ENCODE data around the gene GTF2IRD2. TPM values are rescaled to one million over a fixed set of nuclear protein-coding genes. Genes with fewer than 3 reads are reported as not detected.
"Not testable (repeated sequence)": the region's sequence is repeated elsewhere in the genome, so short reads cannot be mapped to it uniquely, and the experiment has no call there.

Gene GTF2IRD2
- total and polyA plus RNA-seq, 10 of the 15 experiments (the other 5 are each of a cell fraction or from before 2014, with no cell fraction given), result 2.9 to 16.6 (median 5.8) TPM

GRCh38 chr7:74820146-74820805 lies 31.1 kb downstream of the GTF2IRD2 start:
- no CpG with 5 or more reads among the region's 23 CpGs for WGBS (ENCODE audit: insufficient coverage, insufficient replicate concordance, low lambda C conversion rate, missing lambda C conversion rate)
- H3K79me2 ChIP-seq (ENCODE audit: control insufficient read depth, insufficient read depth, low read length); H3K4me3 ChIP-seq; RAD21 ChIA-PET (ENCODE audit: unreplicated experiment); H3K4me1 ChIP-seq (ENCODE audit: control insufficient read depth, insufficient read depth, low read length); H3K27me3 ChIP-seq (replicated peaks in 1 of 2; ENCODE audit: control insufficient read depth in 2 of 2, insufficient read depth in 2 of 2, low read length in 1 of 2); H3K9ac ChIP-seq (ENCODE audit: control insufficient read depth, insufficient read depth, low read length); in situ Hi-C loops (cut with MboI); FAIRE-seq; H3K27ac ChIP-seq (ENCODE audit: control insufficient read depth, insufficient read depth); H2AFZ ChIP-seq (ENCODE audit: control insufficient read depth, low read depth, low read length); H3K4me2 ChIP-seq (ENCODE audit: control insufficient read depth, insufficient read depth); DNase-seq (ENCODE audit: low read depth, low spot score); CTCF ChIA-PET; H4K20me1 ChIP-seq (ENCODE audit: control insufficient read depth, insufficient read depth); SMC1A ChIA-PET (ENCODE audit: uncharacterized antibody, unreplicated experiment); H3K36me3 ChIP-seq (ENCODE audit: control insufficient read depth in 2 of 2, insufficient read depth in 2 of 2, low read length in 1 of 2); intact Hi-C loops (cut with micrococcal nuclease; ENCODE audit: unreplicated experiment); POLR2A ChIA-PET; BruUV-seq (replicated peaks); H3K9me3 ChIP-seq (replicated peaks; ENCODE audit: control insufficient read depth, insufficient read depth, low read length): not testable (repeated sequence)
- ATAC-seq, result peak; percentile 96

- BruUV-seq (replicated peaks); H3K79me2 ChIP-seq (ENCODE audit: control insufficient read depth, insufficient read depth, low read length); H3K4me3 ChIP-seq; H3K9me3 ChIP-seq (replicated peaks; ENCODE audit: control insufficient read depth, insufficient read depth, low read length); intact Hi-C loops (cut with micrococcal nuclease; ENCODE audit: unreplicated experiment); ATAC-seq; FAIRE-seq; H4K20me1 ChIP-seq (ENCODE audit: control insufficient read depth, insufficient read depth); H3K27me3 ChIP-seq (replicated peaks in 1 of 2; ENCODE audit: control insufficient read depth in 2 of 2, insufficient read depth in 2 of 2, low read length in 1 of 2); H3K9ac ChIP-seq (ENCODE audit: control insufficient read depth, insufficient read depth, low read length); H3K4me2 ChIP-seq (ENCODE audit: control insufficient read depth, insufficient read depth); H3K36me3 ChIP-seq (ENCODE audit: control insufficient read depth in 2 of 2, insufficient read depth in 2 of 2, low read length in 1 of 2); in situ Hi-C loops (cut with MboI); H3K27ac ChIP-seq (ENCODE audit: control insufficient read depth, insufficient read depth); H2AFZ ChIP-seq (ENCODE audit: control insufficient read depth, low read depth, low read length); POLR2A ChIA-PET; DNase-seq (ENCODE audit: low read depth, low spot score); CTCF ChIA-PET; SMC1A ChIA-PET (ENCODE audit: uncharacterized antibody, unreplicated experiment); RAD21 ChIA-PET (ENCODE audit: unreplicated experiment); H3K4me1 ChIP-seq (ENCODE audit: control insufficient read depth, insufficient read depth, low read length): not testable (repeated sequence)
- no CpG with 5 or more reads among the region's 3 CpGs for WGBS (ENCODE audit: insufficient coverage, insufficient replicate concordance, low lambda C conversion rate, missing lambda C conversion rate)
These were observed 35.5 kb downstream of the GTF2IRD2 start for GRCh38 chr7:74815882-74816281.

GRCh38 chr7:74798644-74799043 lies 52.8 kb downstream of the GTF2IRD2 start:
- H2AFZ ChIP-seq (ENCODE audit: control insufficient read depth, low read depth, low read length); intact Hi-C loops (cut with micrococcal nuclease; ENCODE audit: unreplicated experiment); H4K20me1 ChIP-seq (ENCODE audit: control insufficient read depth, insufficient read depth); H3K9me3 ChIP-seq (replicated peaks; ENCODE audit: control insufficient read depth, insufficient read depth, low read length); CTCF ChIA-PET; H3K36me3 ChIP-seq (ENCODE audit: control insufficient read depth in 2 of 2, insufficient read depth in 2 of 2, low read length in 1 of 2); DNase-seq (ENCODE audit: low read depth, low spot score); FAIRE-seq; H3K9ac ChIP-seq (ENCODE audit: control insufficient read depth, insufficient read depth, low read length); H3K27ac ChIP-seq (ENCODE audit: control insufficient read depth, insufficient read depth); RAD21 ChIA-PET (ENCODE audit: unreplicated experiment); H3K4me2 ChIP-seq (ENCODE audit: control insufficient read depth, insufficient read depth); in situ Hi-C loops (cut with MboI); H3K4me1 ChIP-seq (ENCODE audit: control insufficient read depth, insufficient read depth, low read length); H3K4me3 ChIP-seq; SMC1A ChIA-PET (ENCODE audit: uncharacterized antibody, unreplicated experiment); POLR2A ChIA-PET; BruUV-seq (replicated peaks); H3K27me3 ChIP-seq (replicated peaks in 1 of 2; ENCODE audit: control insufficient read depth in 2 of 2, insufficient read depth in 2 of 2, low read length in 1 of 2); H3K79me2 ChIP-seq (ENCODE audit: control insufficient read depth, insufficient read depth, low read length): not testable (repeated sequence)
- 40% methylated on average over 1 of the region's 4 CpGs for WGBS (ENCODE audit: insufficient coverage, insufficient replicate concordance, low lambda C conversion rate, missing lambda C conversion rate)
- peak; percentile 48; the same call in 2 of the 3 replicates for ATAC-seq

- POLR2A ChIA-PET; SMC1A ChIA-PET (ENCODE audit: uncharacterized antibody, unreplicated experiment); H3K9me3 ChIP-seq (replicated peaks; ENCODE audit: control insufficient read depth, insufficient read depth, low read length); H2AFZ ChIP-seq (ENCODE audit: control insufficient read depth, low read depth, low read length); CTCF ChIA-PET; ATAC-seq; in situ Hi-C loops (cut with MboI); H3K4me2 ChIP-seq (ENCODE audit: control insufficient read depth, insufficient read depth); H3K79me2 ChIP-seq (ENCODE audit: control insufficient read depth, insufficient read depth, low read length); H3K4me1 ChIP-seq (ENCODE audit: control insufficient read depth, insufficient read depth, low read length); RAD21 ChIA-PET (ENCODE audit: unreplicated experiment); BruUV-seq (replicated peaks); H3K36me3 ChIP-seq (ENCODE audit: control insufficient read depth in 2 of 2, insufficient read depth in 2 of 2, low read length in 1 of 2); H3K27ac ChIP-seq (ENCODE audit: control insufficient read depth, insufficient read depth); H3K4me3 ChIP-seq; H3K27me3 ChIP-seq (replicated peaks in 1 of 2; ENCODE audit: control insufficient read depth in 2 of 2, insufficient read depth in 2 of 2, low read length in 1 of 2); FAIRE-seq; H3K9ac ChIP-seq (ENCODE audit: control insufficient read depth, insufficient read depth, low read length); H4K20me1 ChIP-seq (ENCODE audit: control insufficient read depth, insufficient read depth); intact Hi-C loops (cut with micrococcal nuclease; ENCODE audit: unreplicated experiment); DNase-seq (ENCODE audit: low read depth, low spot score): not testable (repeated sequence)
- 81% methylated on average over 8 of the region's 27 CpGs for WGBS (ENCODE audit: insufficient coverage, insufficient replicate concordance, low lambda C conversion rate, missing lambda C conversion rate)
These were observed 53.4 kb downstream of the GTF2IRD2 start for GRCh38 chr7:74797848-74798622.

All from GM12878 (cell line).